Gastroesophageal sphincter (tissue), 3 donors: Measurements from ENCODE around the gene PELO.

ENCODE experiments used
- EP300 ChIP-seq: sonication (generic); formaldehyde crosslinking; IDR thresholded peaks from one replicate; pipeline ENCODE4 v1.6.1; 2017; ENCODE audit warnings: antibody characterized with exemption, mild to moderate bottlenecking
- POLR2A ChIP-seq, 2 donors: fragments of 450-650 bp; IDR thresholded peaks; one replicate each; pipeline ENCODE4 v1.6.1; 2017; ENCODE audit warnings: antibody characterized with exemption in 2 of 2, mild to moderate bottlenecking in 2 of 2, moderate library complexity in 1 of 2
- POLR2AphosphoS5 ChIP-seq: sonication (generic); formaldehyde crosslinking; IDR thresholded peaks from one replicate; pipeline ENCODE4 v1.6.1; 2017; ENCODE audit warnings: antibody characterized with exemption
- TF ChIP-seq, protein P1 (sequence below), 4 experiments: fragments of 200-600 bp in 2 of 4; fragments of 450-650 bp in 2 of 4; sonication (generic) in 1 of 4; IDR thresholded peaks; one replicate each; pipeline ENCODE4 v1.5.1; 2017 to 2019; ENCODE audit warnings: antibody characterized with exemption in 4 of 4, mild to moderate bottlenecking in 2 of 4, moderate library complexity in 2 of 4

DNA sequence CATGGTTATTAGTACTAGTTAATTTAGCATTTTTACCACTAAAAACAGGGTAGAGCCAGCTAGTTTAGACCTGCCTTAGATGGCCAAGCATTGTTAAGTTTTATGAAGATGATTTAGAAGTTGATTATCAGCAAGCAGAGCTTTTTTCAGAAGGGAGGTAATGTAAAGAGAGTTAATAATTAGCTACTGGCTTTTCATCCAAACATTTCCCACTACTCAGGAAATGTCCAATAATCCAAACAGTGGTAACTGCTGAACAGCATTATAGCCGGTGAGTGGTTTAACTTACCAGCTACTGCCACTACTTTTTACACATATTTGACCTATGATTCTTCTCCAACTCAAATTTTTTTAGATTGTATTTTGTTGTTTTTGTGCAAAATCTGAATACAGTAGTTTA lies 1.7 kb downstream of the PELO start:
- TF ChIP-seq, protein P1, sequence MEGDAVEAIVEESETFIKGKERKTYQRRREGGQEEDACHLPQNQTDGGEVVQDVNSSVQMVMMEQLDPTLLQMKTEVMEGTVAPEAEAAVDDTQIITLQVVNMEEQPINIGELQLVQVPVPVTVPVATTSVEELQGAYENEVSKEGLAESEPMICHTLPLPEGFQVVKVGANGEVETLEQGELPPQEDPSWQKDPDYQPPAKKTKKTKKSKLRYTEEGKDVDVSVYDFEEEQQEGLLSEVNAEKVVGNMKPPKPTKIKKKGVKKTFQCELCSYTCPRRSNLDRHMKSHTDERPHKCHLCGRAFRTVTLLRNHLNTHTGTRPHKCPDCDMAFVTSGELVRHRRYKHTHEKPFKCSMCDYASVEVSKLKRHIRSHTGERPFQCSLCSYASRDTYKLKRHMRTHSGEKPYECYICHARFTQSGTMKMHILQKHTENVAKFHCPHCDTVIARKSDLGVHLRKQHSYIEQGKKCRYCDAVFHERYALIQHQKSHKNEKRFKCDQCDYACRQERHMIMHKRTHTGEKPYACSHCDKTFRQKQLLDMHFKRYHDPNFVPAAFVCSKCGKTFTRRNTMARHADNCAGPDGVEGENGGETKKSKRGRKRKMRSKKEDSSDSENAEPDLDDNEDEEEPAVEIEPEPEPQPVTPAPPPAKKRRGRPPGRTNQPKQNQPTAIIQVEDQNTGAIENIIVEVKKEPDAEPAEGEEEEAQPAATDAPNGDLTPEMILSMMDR (IDR thresholded peaks at IDR 0.05): no peak
- TF ChIP-seq POLR2A (IDR thresholded peaks at IDR 0.05): no peak
- no peak for TF ChIP-seq EP300
- TF ChIP-seq POLR2AphosphoS5: no peak
